H1 (cell line): ENCODE measurements around the gene SMOC2. TPM values are rescaled to one million over a fixed set of nuclear protein-coding genes. Genes with fewer than 3 reads are reported as not detected.

Experiments used
- CTCF ChIA-PET: fragments of 300-600 bp; sonication (Branson Sonifier 250); formaldehyde crosslinking; loops from one replicate; lab custom pipeline; 2021; ENCODE audit not compliant: partially characterized antibody; lab: Charles Lee
- POLR2A ChIA-PET: fragments of 300-600 bp; sonication (Branson Sonifier 250); formaldehyde crosslinking; loops from one replicate; lab custom pipeline; 2021; ENCODE audit warnings: inconsistent platforms; ENCODE audit not compliant: partially characterized antibody; lab: Charles Lee
- DNase-seq, 2 experiments: peaks; one replicate each; pipeline versions ENCODE4 v3.0.0 to v3.0.0-alpha.2; 2010 to 2022; ENCODE audit warnings: low spot score in 2 of 2, low read depth in 1 of 2, mixed read lengths in 1 of 2
- FAIRE-seq: peaks from 2 replicates; lab custom pipeline; 2011; peaks lifted over from hg19 to GRCh38; lab: Jason Lieb, UNC
- H2AFZ ChIP-seq: 2 replicates; pipeline ENCODE4 v1.8.1; 2012; ENCODE audit warnings: low read length, inconsistent platforms
- H2AK5ac ChIP-seq: 2 replicates; pipeline ENCODE4 v1.6.1; 2013; ENCODE audit warnings: low read depth, low read length
- H2BK120ac ChIP-seq: replicated peaks from 2 replicates; pipeline ENCODE3; 2013; ENCODE audit warnings: low read depth, low read length, inconsistent platforms
- H2BK12ac ChIP-seq: 2 replicates; pipeline ENCODE4 v1.6.1; 2013; ENCODE audit warnings: low read depth, low read length
- H2BK15ac ChIP-seq: 2 replicates; pipeline ENCODE4 v1.6.1; 2013; ENCODE audit warnings: low read length
- H2BK20ac ChIP-seq: 2 replicates; pipeline ENCODE4 v1.6.1; 2013; ENCODE audit warnings: low read length
- H2BK5ac ChIP-seq: 2 replicates; pipeline ENCODE4 v1.6.1; 2013; ENCODE audit warnings: low read depth, low read length
- H3K14ac ChIP-seq: 2 replicates; pipeline ENCODE4 v1.6.1; 2013; ENCODE audit warnings: inconsistent platforms; ENCODE audit not compliant: insufficient read length
- H3K18ac ChIP-seq: 2 replicates; pipeline ENCODE4 v1.6.1; 2013; ENCODE audit warnings: low read length; ENCODE audit errors: extremely low read depth
- H3K23ac ChIP-seq: 2 replicates; pipeline ENCODE4 v1.6.1; 2013; ENCODE audit warnings: inconsistent platforms; ENCODE audit not compliant: insufficient read length
- H3K23me2 ChIP-seq: 2 replicates; pipeline ENCODE4 v1.6.1; 2013; ENCODE audit warnings: low read depth, low read length
- H3K27ac ChIP-seq: 2 replicates; pipeline ENCODE4 v1.6.1; 2011; ENCODE audit warnings: low read depth, low read length, inconsistent platforms
- H3K27me3 ChIP-seq, 4 experiments: replicated peaks in 1 of 4; 1 replicate in 1 of 4; 2 replicates in 3 of 4; pipeline versions ENCODE4 v1.6.1 to v1.8.1; 2011 to 2013; ENCODE audit warnings: low read length in 3 of 4, mild to moderate bottlenecking in 3 of 4, inconsistent platforms in 2 of 4, mixed read lengths in 2 of 4, moderate library complexity in 1 of 4; ENCODE audit not compliant: control insufficient read depth in 3 of 4, insufficient read depth in 3 of 4; ENCODE audit errors: extremely low read depth in 1 of 4
- H3K36me3 ChIP-seq, 4 experiments: 2 replicates each; pipeline versions ENCODE4 v1.6.1 to v1.8.1; 2011 to 2013; ENCODE audit warnings: mild to moderate bottlenecking in 4 of 4, low read length in 3 of 4, moderate library complexity in 2 of 4, control low read depth in 1 of 4, inconsistent platforms in 1 of 4; ENCODE audit not compliant: insufficient read depth in 4 of 4, control insufficient read depth in 2 of 4
- H3K4ac ChIP-seq: replicated peaks from 2 replicates; pipeline ENCODE3; 2013; ENCODE audit warnings: low read length, low read depth, mixed read lengths, inconsistent platforms; ENCODE audit not compliant: insufficient read length
- H3K4me1 ChIP-seq, 4 experiments: replicated peaks in 1 of 4; 1 replicate in 1 of 4; 2 replicates in 3 of 4; pipeline versions ENCODE4 v1.6.1 to v1.8.1; 2011 to 2013; ENCODE audit warnings: low read length in 3 of 4, inconsistent platforms in 2 of 4, mixed read lengths in 1 of 4; ENCODE audit not compliant: insufficient read depth in 4 of 4, control insufficient read depth in 3 of 4
- H3K4me2 ChIP-seq, 2 experiments: 2 replicates each; pipeline versions ENCODE4 v1.6.1 to v1.8.1; 2011 to 2013; ENCODE audit warnings: low read depth in 2 of 2, low read length in 2 of 2, control low read depth in 1 of 2, inconsistent platforms in 1 of 2, mild to moderate bottlenecking in 1 of 2; ENCODE audit not compliant: insufficient read depth in 1 of 2
- H3K4me3 ChIP-seq, 4 experiments: fragments of 200-600, 300-600 bp in 1 of 4; sonication (generic), shearing (Covaris generic), sonication (Bioruptor Twin) in 1 of 4; 2 replicates each; pipeline versions ENCODE4 v1.5.1 to v1.8.1; 2011 to 2016; ENCODE audit warnings: low read length in 4 of 4, low read depth in 3 of 4, control low read depth in 2 of 4, inconsistent platforms in 2 of 4, mild to moderate bottlenecking in 2 of 4, mixed read lengths in 1 of 4, moderate library complexity in 1 of 4; ENCODE audit not compliant: insufficient read depth in 2 of 4; ENCODE audit errors: extremely low read depth in 1 of 4
- H3K56ac ChIP-seq: replicated peaks from 2 replicates; pipeline ENCODE3; 2013; ENCODE audit warnings: low read depth, mild to moderate bottlenecking, mixed read lengths, low read length, inconsistent platforms; ENCODE audit not compliant: insufficient read length
- H3K79me1 ChIP-seq: 2 replicates; pipeline ENCODE4 v1.6.1; 2013; ENCODE audit warnings: low read depth, low read length, control low read depth
- H3K79me2 ChIP-seq, 2 experiments: 2 replicates each; pipeline versions ENCODE4 v1.6.1 to v1.8.1; 2012 to 2013; ENCODE audit warnings: low read length in 2 of 2, mild to moderate bottlenecking in 2 of 2, inconsistent platforms in 1 of 2; ENCODE audit not compliant: insufficient read depth in 2 of 2, control insufficient read depth in 1 of 2
- H3K9ac ChIP-seq, 4 experiments: replicated peaks in 1 of 4; 1 replicate in 1 of 4; 2 replicates in 3 of 4; pipeline versions ENCODE4 v1.6.1 to v1.8.1; 2011 to 2013; ENCODE audit warnings: low read depth in 3 of 4, low read length in 3 of 4, control low read depth in 2 of 4, mild to moderate bottlenecking in 2 of 4, moderate library complexity in 2 of 4, inconsistent platforms in 1 of 4; ENCODE audit errors: extremely low read depth in 1 of 4
- H3K9me3 ChIP-seq, 2 experiments: 2 replicates each; pipeline versions ENCODE4 v1.6.1 to v1.8.1; 2012 to 2013; ENCODE audit warnings: mild to moderate bottlenecking in 2 of 2, moderate library complexity in 2 of 2, control low read depth in 1 of 2, inconsistent platforms in 1 of 2, low read depth in 1 of 2, low read length in 1 of 2, mixed read lengths in 1 of 2; ENCODE audit not compliant: insufficient read depth in 2 of 2
- H4K20me1 ChIP-seq, 2 experiments: replicated peaks in 1 of 2; 2 replicates each; pipeline versions ENCODE3 to v1.8.1; 2011 to 2013; ENCODE audit warnings: inconsistent platforms in 2 of 2, low read length in 2 of 2, mild to moderate bottlenecking in 1 of 2; ENCODE audit not compliant: insufficient read depth in 2 of 2, control insufficient read depth in 1 of 2
- H4K5ac ChIP-seq: 2 replicates; pipeline ENCODE4 v1.6.1; 2013; ENCODE audit warnings: low read length, low read depth, mixed read lengths, inconsistent platforms; ENCODE audit not compliant: insufficient read length
- H4K8ac ChIP-seq: 2 replicates; pipeline ENCODE4 v1.8.0; 2013; ENCODE audit warnings: mild to moderate bottlenecking, moderate library complexity, low read length, inconsistent platforms; ENCODE audit not compliant: insufficient read depth; ENCODE audit errors: extremely low read depth
- H4K91ac ChIP-seq: replicated peaks from 2 replicates; pipeline ENCODE3; 2013; ENCODE audit warnings: low read length, mixed read lengths, inconsistent platforms; ENCODE audit not compliant: insufficient read length
- CHD1 ChIP-seq: IDR thresholded peaks from 2 replicates; pipeline ENCODE4 v1.6.1; 2012; ENCODE audit warnings: low read depth, low read length, improper control_type of control experiment
- MAX ChIP-seq: IDR thresholded peaks from 2 replicates; pipeline ENCODE4 v1.6.1; 2012; ENCODE audit warnings: inconsistent platforms
- NRF1 ChIP-seq: IDR thresholded peaks from 2 replicates; pipeline ENCODE4 v1.6.1; 2011; ENCODE audit warnings: mild to moderate bottlenecking, low read depth, low read length, improper control_type of control experiment
- TEAD4 ChIP-seq: IDR thresholded peaks from 2 replicates; pipeline ENCODE4 v1.6.1; 2012; ENCODE audit warnings: low read depth, low read length, inconsistent platforms, mixed read lengths
- WGBS, 2 experiments: shearing (Covaris generic) in 1 of 2; methylation state at CpG; one replicate each; pipeline versions ENCODE4 v1.1.6 to v1.1.7; 2013 to 2015; ENCODE audit warnings: low lambda C conversion rate in 2 of 2, mixed read lengths in 2 of 2, inconsistent platforms in 1 of 2, low coverage in 1 of 2, missing lambda C conversion rate in 1 of 2; ENCODE audit not compliant: insufficient replicate concordance in 2 of 2, insufficient coverage in 1 of 2, insufficient read length in 1 of 2; ENCODE audit errors: extremely low coverage in 1 of 2, missing lambda C conversion rate in 1 of 2; 5-methylcytosine and 5-hydroxymethylcytosine counted together
- polyA plus RNA-seq, 7 experiments: library from polyadenylated mRNA; depleted of rRNA in 3 of 7; stranded (reverse) in 5 of 7; unstranded in 2 of 7; fragments of >200 nt in 5 of 7; fragments of 200-250 nt in 2 of 7; gene quantifications; 1 replicate in 5 of 7; 2 replicates in 1 of 7; 4 replicates in 1 of 7; pipeline versions ENCODE4 v1.2.1 to v1.2.3, GENCODE V29; 2011 to 2013; ENCODE audit warnings: missing spikeins in 2 of 7, mixed read lengths in 2 of 7
- total RNA-seq: library from RNA; stranded (reverse); fragmentation: NEBNext Ultra II Directional; extraction: Animal tissue kit (Norgen Biotek cat#: 25700); gene quantifications from 2 replicates; pipeline ENCODE4 v1.2.1, GENCODE V29; 2021

SMOC2 gene
- total and polyA plus RNA-seq, 2 of the 8 experiments (the other 6 are each of a cell fraction or from before 2014, with no cell fraction given), result 7.7 to 8.5 TPM

- Histone ChIP-seq H2AK5ac (no peak overlapping the region), H3K4me1 (peaks cover 0 to 3% (median 1%) of the 10 kb centered on the region in 4 experiments; a peak in 3 of 7 replicates), H4K5ac (no peak overlapping the region), H3K27me3 (no peaks in the 10 kb centered on the region), H3K18ac (no peak overlapping the region), H2BK12ac (no peak overlapping the region), H2BK20ac (no peak overlapping the region), H3K4me3 (no peak overlapping the region), H3K23ac (no peak overlapping the region), H3K79me2 (no peaks in the 10 kb centered on the region), H3K4ac (no peak overlapping the region), H4K20me1 (no peaks in the 10 kb centered on the region), H2BK15ac (no peak overlapping the region), H4K91ac (no peak overlapping the region), H3K79me1 (no peaks in the 10 kb centered on the region), H3K27ac (no peak overlapping the region), H3K14ac (no peak overlapping the region), H3K4me2 (no peak overlapping the region), H3K9ac (no peak overlapping the region), H2AFZ (no peak overlapping the region), H2BK5ac (no peak overlapping the region), H3K56ac (no peak overlapping the region), H3K9me3 (no peaks in the 10 kb centered on the region), H4K8ac (no peak overlapping the region), H3K23me2 (no peaks in the 10 kb centered on the region), H2BK120ac (no peak overlapping the region), H3K36me3 (no peaks in the 10 kb centered on the region)
- ChIA-PET POLR2A (interaction anchor here (0.6 kb wide), 1 partner anchor 15 kb away, joined by 3 read pairs; no protein-coding TSS in a partner anchor), CTCF (no interaction called here)
- no peak for DNase-seq
- FAIRE-seq, result no peak
- WGBS, 2 experiments, result 70% methylated on average over 5 of the region's 5 CpGs; no CpG with 5 or more reads in 1 of the 2 experiments
- TF ChIP-seq NRF1 (no peak), CHD1 (no peak), MAX (0 out of 2 replicates have a peak, but pooled peaks have one; percentile 21), TEAD4 (peak; percentile 50; the same call in 1 of the 2 replicates)
Measured at GRCh38 chr6:168468045-168468444, 27.1 kb downstream of the SMOC2 start.
